Breast epithelium (tissue), 3 donors: Measurements from ENCODE around the gene TRPC1.

Source experiments
- CTCF ChIP-seq, 3 donors: fragments of 450-650 bp; IDR thresholded peaks; one replicate each; pipeline ENCODE4 v1.5.1; 2016 to 2017; ENCODE audit warnings: antibody characterized with exemption in 3 of 3, mild to moderate bottlenecking in 3 of 3, moderate library complexity in 3 of 3
- POLR2A ChIP-seq: fragments of 450-650 bp; IDR thresholded peaks from one replicate; pipeline ENCODE4 v1.6.1; 2016; ENCODE audit warnings: antibody characterized with exemption, mild to moderate bottlenecking, moderate library complexity
- POLR2AphosphoS5 ChIP-seq, 3 donors: sonication (generic); formaldehyde crosslinking; IDR thresholded peaks; one replicate each; pipeline ENCODE4 v1.6.1; 2017; ENCODE audit warnings: antibody characterized with exemption in 3 of 3

- no peak for TF ChIP-seq POLR2A
- no peak for TF ChIP-seq CTCF (IDR thresholded peaks at IDR 0.05)
- no peak for TF ChIP-seq POLR2AphosphoS5 (IDR thresholded peaks at IDR 0.05)
Observed at GRCh38 chr3:142726017-142726416, 2.2 kb downstream of the TRPC1 start.
